GM12874 (cell line): Measurements from ENCODE around the gene INSIG1.

Source experiments
- CTCF ChIP-seq: IDR thresholded peaks from 2 replicates; pipeline ENCODE4 v1.5.1; 2011; ENCODE audit warnings: low read depth, mild to moderate bottlenecking, control low read depth, low read length, moderate library complexity; ENCODE audit not compliant: insufficient read depth

The INSIG1 gene

GRCh38 chr7:155287284-155287935 lies 10.3 kb upstream of the INSIG1 start:
- no peak for TF ChIP-seq CTCF

GRCh38 chr7:155288055-155288454 lies 9.6 kb upstream of the INSIG1 start:
- no peak for TF ChIP-seq CTCF

DNA sequence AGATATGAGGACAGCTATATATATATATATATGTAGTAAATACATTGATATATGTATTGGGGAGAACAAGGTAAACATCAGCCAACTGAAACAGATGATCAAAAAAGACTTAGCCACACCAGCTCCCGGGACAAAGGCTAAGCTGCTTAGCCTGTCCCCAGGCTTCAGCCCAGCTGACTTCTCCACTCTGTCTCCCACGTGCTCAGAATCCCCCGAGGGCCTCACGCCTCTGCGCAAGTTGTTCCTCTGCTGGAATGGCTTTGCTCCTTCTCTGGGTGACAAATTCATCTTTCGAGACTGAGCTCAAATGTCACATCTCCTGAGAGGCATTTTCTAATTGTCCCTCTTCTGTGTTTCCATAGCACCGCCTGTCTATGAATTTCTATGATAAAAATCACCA lies 8.6 kb upstream of the INSIG1 start:
- no peak for TF ChIP-seq CTCF

DNA sequence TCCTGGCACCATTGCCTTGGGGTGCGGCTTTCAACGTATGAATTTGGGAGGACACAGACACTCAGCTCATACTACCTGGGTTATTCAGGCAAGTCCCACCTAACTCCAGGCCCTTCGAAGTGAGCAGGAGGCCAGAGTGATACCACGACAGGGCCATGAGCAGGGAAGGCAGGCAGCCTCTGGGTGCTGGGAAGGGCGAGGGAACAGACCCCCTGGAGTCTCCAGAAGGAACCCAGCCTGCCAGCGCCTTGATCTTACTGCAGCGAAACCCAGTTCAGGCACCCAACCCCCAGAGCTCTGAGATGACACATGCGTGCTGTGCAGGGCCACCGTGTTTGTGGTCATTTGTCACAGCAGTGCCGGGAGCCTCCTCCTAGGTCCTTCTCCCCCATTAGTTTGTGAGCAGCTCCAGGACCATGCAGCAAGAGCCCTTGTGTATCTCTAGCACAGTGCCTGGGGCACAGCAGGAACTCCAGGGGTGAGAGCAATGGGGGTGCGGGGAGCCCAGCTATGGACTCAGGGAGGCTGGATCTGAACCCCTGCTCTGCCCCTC lies 7.7 kb upstream of the INSIG1 start:
- no peak for TF ChIP-seq CTCF

GRCh38 chr7:155291045-155291530 lies 6.6 kb upstream of the INSIG1 start:
- TF ChIP-seq CTCF, result no peak

DNA sequence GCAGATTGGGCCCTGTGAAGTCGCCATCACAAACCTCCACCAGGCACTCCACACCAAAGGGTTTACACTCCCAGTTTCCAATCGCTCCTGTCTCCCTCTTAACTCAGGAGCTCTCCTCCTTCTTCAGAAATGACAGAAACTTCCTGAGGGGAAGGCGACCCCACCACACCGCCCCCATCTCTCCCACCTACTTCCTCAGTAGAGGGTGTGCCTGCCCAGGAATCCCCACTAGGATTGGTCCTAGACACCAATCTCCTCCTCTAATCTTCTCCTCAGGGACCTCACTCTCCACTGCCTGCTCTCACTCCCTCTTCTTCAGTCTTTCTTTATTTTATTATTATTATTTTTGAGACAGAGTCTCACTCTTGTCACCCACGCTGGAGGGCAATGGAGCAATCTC lies 5.9 kb upstream of the INSIG1 start:
- TF ChIP-seq CTCF, result no peak

- no peak for TF ChIP-seq CTCF
Measured at GRCh38 chr7:155292680-155293226, 4.9 kb upstream of the INSIG1 start.
